ENCODE data around the gene PFDN4.
"Not testable (repeated sequence)": the region's sequence is repeated elsewhere in the genome, so short reads cannot be mapped to it uniquely, and the experiment has no call there.

Gene PFDN4

DNA sequence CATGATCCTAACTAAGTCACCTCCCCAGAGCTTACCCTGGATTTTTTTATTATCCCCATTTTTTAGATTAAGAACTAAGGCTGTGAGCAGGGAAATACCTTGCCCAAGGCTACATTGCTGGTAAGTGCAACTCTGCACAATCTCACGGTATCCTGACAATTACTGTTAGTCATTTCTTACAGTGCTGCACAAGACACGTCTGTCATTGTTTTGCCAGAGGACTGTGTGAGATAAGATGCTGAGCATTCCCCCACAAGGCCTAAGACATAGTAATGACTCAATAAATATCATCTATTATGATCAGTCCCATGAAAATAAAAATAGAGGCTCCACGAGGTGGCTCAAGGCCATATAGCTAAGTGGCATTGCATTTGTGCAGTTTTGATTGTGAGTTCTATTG is 21.0 kb downstream of the PFDN4 start:
- DNase-seq = no peak

DNA sequence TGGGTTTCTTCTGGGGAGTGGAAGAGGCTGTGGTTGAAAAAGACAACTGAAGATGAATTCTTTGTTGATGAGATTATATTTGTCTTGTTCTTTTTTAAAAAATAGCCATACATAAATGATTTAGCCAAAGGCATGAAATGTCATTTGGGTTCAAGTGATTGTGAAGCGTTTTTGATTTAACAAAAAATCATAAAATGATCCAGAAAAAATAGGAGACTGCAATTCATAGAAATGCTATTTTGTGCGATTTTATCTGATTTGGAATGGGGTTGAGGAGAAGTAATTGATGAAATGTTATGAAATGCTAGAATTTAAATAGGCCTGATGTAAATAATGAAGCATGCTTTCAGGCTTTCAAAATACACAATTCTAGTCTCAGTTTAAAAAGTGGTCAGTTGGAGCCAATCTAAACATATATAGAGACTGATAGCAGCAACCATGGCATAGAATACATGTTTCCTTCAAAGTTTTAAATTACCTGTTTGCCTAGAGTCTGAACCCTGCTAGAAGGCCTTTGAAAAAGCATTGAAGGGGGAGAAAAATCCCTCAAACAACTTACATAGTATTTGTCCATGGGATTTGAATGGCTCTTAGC is 21.8 kb downstream of the PFDN4 start:
- no peak for DNase-seq

DNA sequence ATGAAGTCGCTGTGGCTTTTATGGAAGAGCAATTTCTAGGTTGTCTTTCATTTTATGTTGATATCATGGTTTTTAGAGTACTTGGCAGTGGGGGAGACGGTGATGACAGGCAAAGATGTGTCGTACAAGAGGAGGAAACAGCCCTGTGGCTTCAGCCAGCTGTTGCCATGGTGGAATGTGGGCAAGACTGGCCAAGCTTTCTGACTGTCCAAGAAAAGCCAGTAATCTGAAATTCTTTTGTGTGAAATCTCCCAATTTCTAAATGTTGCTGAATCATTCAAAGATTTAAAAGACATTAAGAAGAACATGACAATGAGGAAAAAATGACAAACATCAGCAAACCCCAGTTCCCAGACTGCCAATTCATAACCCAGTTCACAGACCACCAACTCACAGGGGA is 23.1 kb downstream of the PFDN4 start:
- no peak for DNase-seq

DNA sequence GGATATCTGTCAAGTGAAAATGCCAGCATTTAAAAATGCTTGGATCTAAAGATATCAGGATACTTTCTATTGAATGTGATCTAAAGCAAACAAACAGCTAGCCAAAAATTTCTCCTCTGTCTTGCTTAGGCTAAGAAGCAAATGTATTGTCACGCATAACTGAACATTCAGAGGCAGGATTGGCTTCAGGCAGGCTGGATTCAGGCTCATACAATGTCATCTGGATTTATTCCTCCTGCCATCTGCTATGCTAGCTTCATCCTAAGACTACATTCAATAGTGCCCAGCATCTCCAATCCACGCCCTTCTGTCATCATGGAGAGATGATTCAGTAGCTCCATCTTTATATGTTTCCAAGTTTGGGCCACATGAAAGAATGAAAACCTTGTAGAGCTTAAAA is 27.1 kb downstream of the PFDN4 start:
- DNase-seq = peak; percentile 87

DNA sequence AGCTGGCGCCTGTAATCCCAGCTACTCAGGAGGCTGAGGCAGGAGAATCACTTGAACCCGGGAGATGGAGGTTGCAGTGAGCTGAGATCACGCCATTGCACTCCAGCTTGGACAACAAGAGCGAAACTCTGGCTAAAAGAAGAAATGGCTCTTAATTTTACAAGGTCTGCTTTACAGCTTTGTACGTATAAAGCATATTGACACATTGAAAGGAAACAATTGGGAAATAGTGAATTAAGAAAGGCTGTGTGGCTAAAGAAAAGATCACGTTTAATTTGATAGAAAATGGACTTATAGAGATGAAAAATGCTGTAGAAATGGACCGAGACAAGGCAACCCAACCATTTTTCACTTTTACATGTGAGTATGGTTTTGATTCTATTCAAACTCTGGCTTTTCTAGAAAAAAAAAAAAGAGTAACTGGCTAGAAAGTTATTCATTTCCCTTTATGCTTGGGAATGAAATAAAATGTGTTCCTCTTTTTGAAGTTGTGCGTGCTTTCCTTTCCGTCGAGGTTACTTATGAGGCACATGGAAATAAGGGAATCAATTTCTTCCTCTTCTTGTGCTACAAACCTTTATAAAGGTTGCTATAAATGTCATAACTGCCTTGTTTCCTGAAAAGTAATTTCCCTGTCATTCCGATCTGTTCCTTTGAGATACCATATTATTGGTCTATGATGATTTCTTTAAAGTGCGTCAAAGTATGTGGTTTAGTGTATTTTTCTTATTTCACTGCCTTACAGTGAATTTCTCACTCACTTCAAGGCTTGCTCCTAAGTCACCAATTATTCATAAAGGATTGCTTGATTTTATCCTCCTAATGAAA is 29.4 kb downstream of the PFDN4 start:
- DNase-seq = no peak

DNA sequence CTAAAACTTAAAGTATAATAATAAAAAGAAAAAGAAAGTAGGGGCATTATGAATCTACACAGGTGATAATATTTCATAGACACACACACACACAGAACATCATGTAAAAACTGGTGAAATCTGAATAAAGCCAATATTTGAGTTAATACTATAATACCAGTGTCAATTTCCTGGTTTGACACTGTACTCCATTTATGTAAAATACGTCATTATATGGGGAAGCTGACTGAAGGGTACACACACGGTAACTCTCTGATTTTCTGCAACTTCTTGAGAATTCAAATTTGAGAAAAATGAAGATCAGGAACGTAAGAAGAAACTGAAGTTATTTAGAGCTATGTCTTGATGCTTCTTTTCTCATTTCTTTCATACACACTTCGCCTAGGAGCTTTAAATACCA is 36.2 kb downstream of the PFDN4 start:
- no peak for DNase-seq

DNA sequence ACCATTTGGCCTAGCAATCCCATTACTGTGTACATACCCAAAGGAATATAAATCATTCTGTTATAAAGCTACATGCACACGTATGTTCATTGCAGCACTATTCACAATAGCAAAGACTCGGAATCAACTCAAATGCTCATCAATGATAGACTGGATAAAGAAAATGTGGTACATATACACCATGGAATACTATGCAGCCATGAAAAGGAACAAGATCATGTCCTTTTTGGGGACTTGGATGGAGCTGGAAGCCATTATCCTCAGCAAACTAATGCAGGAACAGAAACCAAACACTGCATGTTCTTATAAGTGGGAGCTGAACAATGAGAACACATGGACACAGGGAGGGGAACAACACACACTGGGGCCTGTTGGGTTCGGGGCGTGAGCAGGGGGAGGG is 40.8 kb downstream of the PFDN4 start:
- not testable (repeated sequence) for DNase-seq

DNA sequence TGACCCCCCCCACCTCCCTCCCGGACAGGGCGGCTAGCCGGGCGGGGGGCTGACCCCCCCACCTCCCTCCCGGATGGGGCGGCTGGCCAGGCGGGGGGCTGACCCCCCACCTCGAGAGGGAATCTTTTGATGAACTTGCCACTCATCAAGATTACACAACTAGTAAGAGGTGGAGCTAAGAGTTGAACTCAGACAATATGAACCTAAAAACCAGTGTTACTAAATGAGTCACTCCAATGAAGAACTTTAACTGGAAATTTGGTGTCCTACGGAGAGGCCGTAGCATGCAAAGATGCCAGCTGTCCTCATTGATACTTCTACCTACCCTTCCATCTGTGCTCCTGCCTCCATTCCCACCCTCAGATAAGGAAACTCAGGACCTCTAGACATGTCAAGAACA is 42.8 kb downstream of the PFDN4 start:
- no peak for DNase-seq

DNA sequence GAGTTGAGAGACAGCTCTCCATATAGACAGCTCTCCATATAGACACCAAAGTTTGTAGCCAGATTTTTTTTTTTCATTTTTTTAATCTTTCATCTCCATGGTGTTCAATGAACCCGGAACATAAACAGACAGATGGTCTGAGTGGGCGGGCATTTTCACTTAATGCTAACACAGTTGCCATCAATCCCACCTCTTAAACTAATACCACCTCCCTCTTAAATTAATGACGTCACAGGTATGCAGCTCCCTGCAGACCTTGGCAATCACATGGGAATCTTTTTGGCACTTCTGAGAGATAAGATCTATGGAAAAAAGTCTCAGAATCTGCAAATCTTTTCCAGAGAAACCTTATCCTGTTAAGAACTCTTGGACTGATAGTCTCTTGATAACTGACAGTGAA is 43.2 kb downstream of the PFDN4 start:
- DNase-seq = peak; percentile 89

DNA sequence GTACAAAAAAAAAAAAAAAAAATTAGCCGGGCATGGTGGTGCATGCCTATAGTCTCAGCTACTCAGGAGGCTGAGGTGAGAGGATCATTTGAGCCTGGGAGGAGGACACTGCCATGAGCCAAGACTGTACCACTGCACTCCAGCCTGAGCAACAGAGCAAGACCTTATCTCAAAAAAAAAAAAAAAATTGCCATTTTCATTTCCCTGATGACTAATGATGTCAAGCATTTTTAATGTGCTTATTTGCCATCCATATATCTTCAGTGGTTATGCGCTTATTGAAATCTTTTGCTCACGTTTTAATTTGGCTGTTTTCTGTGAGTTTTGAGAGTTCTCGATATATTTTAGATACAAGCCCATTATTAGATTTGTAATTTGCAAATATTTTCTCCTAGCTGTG is 46.7 kb downstream of the PFDN4 start:
- DNase-seq = no peak

DNA sequence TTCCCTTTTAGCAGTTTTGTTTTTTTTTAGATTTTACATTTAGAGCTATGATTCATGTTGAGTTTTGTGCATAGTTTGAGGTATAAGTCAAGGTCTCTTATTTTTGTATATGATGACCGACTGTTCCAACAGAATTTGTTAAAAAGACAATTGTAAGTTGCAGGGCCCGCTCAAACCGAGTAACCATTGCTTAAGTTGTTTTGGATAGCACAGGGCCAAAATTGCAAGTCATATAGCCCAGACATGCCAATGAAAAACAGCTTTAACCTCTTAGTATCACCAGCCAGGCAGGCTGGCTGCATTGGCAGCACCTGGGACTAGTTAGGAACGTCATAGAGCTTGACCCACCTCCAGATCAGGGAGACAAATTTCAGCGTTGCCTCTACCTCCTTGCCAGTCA is 47.3 kb downstream of the PFDN4 start:
- no peak for DNase-seq

DNA sequence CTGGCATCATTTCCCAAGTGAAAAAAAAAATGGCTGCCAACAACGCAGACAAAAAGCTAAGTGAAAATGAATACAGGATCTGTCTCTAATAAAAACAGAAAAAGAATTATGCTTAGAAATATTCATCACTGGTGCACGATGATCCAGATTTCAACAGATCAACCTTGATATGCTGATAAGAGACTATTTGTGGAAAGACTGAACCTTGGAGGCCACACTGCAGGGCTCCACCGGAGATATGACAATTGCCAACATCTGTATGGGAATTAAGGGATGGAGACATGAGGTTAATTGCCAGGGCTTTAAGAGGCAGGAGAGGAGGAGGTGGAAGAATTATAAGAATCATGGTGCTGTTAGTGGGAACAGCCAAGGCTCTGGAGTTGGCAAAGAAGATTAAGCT is 48.3 kb downstream of the PFDN4 start:
- DNase-seq = no peak

DNA sequence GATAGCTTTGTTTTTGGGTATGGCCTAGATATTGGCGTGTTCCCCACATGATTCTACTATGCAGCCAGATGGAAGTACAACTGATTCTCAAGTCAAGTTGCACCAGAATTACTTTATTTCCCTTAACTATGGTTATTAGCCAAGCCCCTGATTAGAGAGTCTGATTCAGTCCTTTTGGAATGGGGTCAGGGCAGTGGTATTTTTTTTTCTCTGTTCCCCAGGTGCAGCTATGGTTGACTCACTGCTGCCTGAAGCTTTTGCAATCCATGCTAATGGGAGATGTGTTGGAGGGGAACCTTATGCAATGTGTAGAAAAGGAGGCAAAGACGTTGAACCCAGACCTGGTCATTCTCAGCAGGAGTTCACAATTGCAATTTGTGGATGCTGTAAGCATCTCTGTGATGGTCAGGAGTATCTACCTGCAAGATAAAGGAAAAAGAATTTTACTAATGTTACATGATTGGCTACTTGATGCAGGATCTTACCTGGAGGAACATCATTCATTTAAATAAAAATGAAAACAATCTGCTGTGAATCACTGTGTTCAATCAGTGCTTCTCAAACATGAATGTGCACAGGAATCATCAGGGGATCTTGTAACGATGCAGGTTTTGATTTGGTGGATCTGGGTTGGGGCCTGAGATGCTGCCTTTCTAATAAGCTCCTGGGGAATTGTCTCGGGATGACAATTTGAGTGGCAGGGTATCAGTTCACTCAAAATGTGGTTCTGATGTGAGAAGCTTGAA is 49.4 kb downstream of the PFDN4 start:
- no peak for DNase-seq

DNA sequence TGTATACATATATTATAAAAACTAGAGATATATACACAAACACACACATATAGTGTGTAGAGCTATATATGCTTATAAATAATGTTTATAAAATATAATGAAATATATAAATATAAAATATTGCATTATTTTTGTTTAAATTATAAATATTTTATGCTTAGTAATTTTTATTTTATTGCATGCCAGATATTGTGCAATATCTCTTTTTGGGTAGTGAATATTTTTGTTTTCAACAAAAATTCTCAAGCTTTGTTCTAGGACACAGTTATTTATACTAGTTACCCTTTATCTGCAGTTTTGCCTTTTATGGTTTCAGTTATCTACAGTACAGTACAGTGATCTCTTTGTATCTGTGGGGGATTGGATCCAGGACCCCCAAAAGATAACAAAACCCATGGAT is 52.2 kb downstream of the PFDN4 start:
- DNase-seq = no peak

DNA sequence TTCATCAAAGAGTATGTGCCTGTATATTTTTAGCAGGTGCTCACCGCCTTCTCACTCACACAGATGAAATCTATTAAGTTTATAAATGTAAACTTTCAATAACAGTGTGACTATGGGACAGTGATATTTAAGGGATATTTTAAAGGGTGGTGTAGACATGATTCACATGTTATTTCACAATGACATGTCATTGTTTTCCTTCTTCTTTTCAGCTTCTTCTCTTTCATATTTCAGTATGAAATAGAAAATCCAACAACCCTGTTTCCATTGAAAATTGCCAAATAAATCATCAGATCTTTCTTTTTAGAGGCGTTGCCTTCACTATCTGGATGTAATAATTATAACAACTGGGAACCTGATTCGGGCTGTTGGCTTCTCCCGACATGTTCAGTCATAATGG is 54.8 kb downstream of the PFDN4 start:
- DNase-seq = no peak

DNA sequence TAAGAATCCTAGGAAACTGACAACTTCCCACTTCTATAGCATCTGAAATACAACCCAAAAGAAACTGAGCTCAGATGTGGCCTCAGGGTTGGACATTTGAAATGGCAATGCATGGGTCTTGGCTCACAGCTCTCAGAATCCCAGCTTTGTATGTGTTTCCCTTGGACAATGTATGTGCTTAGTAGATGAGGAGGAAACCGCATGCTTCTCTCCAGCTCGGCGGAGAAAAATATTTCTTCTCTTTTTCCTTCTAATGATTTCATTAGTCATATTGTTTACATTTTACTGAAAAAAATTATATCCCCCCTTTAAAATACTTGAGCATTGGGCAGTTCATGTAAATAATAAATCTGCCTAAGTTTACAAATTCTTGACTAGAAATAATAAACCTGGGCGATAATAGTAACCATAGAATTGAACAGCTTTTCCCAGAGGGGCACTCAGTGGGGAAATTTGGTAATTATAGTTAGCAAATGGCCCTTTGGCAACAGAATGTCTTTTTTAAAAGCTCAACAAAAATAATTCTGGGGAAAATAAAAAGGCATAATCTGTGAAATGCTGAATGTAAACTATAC is 55.3 kb downstream of the PFDN4 start:
- no peak for DNase-seq

DNA sequence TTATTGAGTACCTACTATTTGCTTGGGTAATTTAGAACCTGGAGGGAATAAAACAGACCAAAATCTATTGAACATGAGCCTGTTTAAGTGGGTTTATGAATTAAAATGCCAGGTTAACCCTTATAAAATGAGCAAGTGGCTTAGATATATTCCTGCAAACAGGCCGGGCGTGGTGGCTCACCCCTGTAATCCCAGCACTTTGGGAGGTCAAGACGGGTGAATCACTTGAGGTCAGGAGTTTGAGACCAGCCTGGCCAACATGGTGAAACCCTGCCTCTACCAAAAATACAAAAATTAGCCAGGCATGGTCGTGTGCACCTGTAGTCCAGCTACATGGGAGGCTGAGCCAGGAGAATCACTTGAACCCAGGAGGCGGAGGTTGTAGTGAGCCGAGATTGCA is 57.9 kb downstream of the PFDN4 start:
- not testable (repeated sequence) for DNase-seq

DNA sequence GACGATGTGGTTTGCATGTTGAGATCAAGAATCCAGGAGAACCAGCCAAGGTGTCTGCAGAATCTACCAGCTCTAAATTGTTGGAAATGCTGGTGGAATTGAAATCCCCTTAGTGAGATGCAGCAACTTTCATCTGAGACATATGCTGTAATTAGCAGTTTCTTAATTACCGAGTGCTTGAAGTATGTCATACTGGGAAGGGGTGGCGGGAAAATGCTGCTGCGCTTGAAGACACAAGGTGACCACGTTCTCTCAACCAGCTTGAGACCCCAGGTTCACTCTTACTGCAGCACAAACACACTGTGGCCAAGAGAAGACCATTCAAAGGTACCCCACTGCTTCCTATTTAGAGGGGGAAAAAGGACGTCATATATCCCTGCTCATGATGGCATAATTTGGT is 59.0 kb downstream of the PFDN4 start:
- DNase-seq = no peak

DNA sequence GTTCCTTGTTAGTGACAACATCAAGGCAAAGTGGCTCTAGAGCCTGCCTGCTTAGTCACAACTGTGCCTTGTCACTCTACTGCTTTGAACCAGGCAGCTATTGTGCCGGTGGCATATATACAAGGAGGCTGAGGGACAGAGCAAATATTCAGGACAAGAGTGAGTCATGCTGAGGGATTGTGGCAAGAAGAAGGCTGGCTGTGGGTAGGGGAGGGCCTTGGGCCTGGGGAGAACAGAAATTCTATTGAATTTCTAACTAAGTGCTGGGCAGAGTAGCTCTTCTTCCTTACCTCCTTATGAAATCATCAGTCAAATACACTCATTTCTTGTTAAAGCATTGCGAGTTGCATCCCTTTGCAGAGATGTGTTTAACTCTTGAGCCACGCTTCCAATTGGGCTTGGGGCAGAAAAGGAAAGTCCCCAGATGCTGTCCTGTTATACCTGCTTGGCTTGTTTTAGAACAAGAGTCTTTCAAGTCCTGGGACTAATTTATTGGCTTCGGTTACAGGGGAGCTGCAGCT is 59.7 kb downstream of the PFDN4 start:
- no peak for DNase-seq

DNA sequence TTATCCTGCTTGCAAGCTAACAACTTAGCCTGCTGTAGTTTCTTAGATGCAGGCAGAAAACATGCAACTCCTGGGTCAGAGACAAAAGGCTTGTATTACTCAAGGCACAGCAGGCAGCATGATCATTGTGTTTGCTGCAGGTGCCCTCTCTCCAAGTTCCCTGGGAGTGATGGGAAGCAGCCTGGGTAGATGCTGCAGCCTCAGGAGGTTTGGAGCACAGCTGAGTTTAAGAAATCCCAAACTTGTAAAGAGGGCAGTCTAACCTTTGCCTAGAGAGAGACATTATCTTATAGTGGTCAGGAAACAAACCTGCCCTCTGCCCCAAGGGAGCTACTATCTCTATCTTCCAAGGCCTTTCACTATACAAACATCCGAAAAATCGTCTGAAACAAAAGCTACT is 61.1 kb downstream of the PFDN4 start:
- DNase-seq = no peak

All from NCI-H2171 treated with DMSO at 0.1 percent for 48 hours (cell line).